GM12872 (cell line): ENCODE measurements around the gene OPTC.

Source experiments
- TF ChIP-seq, protein P1 (sequence below): IDR thresholded peaks from 3 replicates; pipeline ENCODE4 v1.5.1; 2011; ENCODE audit warnings: low read depth, mild to moderate bottlenecking, low read length, moderate library complexity; ENCODE audit not compliant: insufficient read depth

OPTC gene, protein sequence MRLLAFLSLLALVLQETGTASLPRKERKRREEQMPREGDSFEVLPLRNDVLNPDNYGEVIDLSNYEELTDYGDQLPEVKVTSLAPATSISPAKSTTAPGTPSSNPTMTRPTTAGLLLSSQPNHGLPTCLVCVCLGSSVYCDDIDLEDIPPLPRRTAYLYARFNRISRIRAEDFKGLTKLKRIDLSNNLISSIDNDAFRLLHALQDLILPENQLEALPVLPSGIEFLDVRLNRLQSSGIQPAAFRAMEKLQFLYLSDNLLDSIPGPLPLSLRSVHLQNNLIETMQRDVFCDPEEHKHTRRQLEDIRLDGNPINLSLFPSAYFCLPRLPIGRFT

DNA sequence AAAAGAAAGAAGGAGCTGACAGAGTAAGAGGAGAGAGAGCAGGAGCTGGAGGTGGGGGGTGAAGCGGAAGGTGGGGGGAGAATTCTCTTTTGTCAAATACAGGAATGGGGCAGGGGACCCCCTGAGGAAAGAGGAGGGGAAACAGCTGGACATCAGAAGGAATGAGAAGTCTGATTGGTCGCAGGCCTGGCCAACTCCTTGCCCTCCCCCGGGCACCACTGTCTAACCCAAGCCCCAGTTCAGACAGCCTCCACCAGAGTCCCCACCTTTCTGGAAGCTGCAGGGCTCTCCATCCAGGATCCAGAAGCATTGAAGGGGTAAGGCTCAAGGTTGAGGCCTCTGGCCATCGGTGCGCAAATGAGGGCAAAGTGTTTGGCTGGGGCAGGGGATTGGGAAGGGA, at the start of gene OPTC:
OPTC (plus strand) TSS at position 253 of the 400 bp plus-strand sequence. CDS start 1,853 bp downstream, outside the sequence.
- TF ChIP-seq, protein P1, sequence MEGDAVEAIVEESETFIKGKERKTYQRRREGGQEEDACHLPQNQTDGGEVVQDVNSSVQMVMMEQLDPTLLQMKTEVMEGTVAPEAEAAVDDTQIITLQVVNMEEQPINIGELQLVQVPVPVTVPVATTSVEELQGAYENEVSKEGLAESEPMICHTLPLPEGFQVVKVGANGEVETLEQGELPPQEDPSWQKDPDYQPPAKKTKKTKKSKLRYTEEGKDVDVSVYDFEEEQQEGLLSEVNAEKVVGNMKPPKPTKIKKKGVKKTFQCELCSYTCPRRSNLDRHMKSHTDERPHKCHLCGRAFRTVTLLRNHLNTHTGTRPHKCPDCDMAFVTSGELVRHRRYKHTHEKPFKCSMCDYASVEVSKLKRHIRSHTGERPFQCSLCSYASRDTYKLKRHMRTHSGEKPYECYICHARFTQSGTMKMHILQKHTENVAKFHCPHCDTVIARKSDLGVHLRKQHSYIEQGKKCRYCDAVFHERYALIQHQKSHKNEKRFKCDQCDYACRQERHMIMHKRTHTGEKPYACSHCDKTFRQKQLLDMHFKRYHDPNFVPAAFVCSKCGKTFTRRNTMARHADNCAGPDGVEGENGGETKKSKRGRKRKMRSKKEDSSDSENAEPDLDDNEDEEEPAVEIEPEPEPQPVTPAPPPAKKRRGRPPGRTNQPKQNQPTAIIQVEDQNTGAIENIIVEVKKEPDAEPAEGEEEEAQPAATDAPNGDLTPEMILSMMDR, result no peak

DNA sequence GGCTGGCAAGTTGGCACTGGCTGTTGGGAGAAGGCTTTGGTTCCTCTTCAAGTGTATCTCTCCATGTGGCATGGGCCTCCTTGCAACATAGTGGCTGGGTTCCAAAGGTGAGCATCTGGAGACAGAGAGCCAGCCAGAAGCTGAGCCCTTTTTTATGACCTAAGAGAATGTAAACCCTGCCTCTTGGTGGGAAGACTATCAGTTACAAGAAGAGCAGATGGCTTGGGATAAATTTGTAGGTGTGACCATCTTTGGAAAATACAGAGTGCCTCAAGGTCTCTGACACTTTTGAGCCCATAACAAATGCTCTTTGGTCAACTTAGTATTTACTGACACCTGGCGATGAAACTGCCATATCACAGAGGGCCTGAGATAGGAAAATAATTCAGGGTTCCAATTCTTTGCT, 49.8 kb upstream of the OPTC start:
- TF ChIP-seq, protein P1, result no peak

DNA sequence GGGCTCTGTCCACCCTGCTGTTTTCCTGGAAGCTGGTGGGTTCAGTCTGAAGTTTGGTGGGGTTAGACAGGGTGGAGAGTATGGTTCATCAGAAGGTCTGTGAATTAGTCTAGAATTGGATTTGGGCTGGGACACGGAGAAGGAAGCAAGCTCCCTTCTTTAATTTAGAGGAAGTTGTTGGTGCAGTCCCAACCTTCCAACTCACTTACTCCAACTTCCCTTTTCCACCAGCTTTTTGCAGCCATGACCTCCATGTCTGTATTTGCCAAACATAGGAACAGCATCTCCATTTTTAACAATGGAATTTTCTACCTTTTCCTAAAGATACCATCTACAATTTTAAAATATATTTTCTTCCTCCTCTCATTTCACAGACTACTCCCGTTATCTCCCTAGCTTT, 46.8 kb upstream of the OPTC start:
- TF ChIP-seq, protein P1, result no peak

DNA sequence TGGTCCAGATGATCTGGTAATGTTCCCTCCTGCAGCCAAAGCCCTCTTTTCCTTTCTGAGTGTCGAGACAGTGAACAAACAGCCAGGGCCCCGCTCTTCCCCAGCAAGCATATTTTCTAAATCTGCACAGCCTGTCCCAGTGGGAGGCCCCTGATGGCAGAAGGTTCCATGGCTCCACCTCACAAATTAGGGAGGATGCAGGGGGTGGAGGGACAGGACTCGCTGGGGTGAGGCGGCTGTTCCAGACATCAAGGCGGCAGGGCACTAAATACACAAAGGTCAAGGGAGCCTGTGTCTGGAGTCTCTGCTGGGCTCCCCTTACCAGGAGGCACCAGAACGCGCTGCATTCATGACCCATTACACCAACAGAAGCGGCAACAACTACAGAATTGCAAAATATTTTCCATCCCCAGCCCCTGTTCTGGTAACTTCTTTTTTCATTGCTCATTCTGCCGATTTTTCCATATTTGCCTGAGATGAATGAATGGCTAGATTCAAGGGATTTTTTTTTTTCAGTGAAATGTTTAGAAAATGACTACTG, 45.4 kb upstream of the OPTC start:
- TF ChIP-seq, protein P1, result no peak

DNA sequence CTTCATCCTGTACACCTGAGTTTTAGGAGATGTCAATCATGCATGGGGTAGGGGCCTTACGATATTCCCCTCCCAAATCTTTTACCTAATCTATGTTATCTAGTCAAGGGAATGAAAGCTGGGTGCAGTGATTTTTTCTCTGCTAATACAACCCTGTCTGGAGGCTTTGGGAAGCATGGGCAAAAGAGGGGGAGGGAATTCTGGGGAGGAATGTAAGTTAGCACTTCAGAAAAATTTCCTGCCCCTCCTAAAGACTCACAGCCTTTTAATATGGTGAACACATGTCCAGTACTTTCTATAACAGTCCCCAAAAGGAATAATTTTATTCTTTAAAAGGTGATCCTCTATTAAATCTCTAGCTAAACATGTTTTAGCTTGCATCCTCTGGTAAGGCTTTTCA, 44.0 kb upstream of the OPTC start:
- TF ChIP-seq, protein P1, result no peak

DNA sequence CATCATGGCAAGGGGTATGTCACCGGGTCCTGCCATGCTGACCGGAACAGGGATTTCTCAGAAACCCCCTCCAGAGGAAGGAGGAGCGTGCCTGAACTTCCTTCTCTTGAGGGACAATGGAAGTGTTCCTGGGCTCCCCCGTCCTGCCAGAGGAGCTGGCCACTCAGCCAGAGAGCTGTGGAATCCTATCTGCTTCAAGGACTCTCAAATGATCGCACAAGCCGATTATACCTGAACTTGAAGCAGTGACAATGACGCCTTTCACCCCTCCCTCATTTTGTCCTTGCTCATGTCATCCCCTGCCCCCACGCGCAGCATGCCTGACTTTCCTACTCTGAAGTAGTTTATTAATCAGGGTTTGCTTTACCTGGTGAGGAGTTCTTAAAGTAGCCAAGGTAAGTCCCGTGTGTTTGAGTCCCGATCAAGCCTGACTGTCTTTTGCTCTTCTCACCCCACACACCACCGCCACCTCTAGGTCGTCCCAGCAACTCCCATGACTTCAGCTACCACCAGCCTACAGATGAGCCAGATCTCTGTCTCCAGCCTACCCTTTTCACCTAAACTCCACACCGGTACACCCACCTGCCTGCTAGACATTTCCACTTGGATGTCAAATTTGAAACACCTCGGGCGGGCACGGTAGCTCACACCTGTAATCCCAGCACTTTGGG, 43.3 kb upstream of the OPTC start:
- TF ChIP-seq, protein P1, result 0 out of 3 replicates have a peak, but pooled peaks have one; percentile 17
